Transverse colon (tissue), 4 donors: ENCODE data around the gene UBE2J2. TPM values are rescaled to one million over a fixed set of nuclear protein-coding genes. Genes with fewer than 3 reads are reported as not detected.

Experiments
- DNase-seq: peaks from one replicate; pipeline ENCODE4 v3.0.0-alpha.2; 2019
- H3K27ac ChIP-seq, 4 donors: fragments of 200-600 bp; sonication (generic); 2 replicates each; pipeline ENCODE4 v1.5.1; 2016 to 2018; ENCODE audit warnings: inconsistent platforms in 4 of 4
- H3K27me3 ChIP-seq: fragments of 200-600 bp; sonication (generic); 2 replicates; pipeline ENCODE4 v1.5.1; 2017; ENCODE audit warnings: inconsistent platforms
- H3K36me3 ChIP-seq, 4 donors: fragments of 200-600 bp; sonication (generic); 2 replicates each; pipeline ENCODE4 v1.5.1; 2017 to 2019; ENCODE audit warnings: inconsistent platforms in 4 of 4
- H3K4me1 ChIP-seq, 4 donors: fragments of 200-600 bp; sonication (generic); 2 replicates each; pipeline ENCODE4 v1.5.1; 2017 to 2020; ENCODE audit warnings: inconsistent platforms in 4 of 4
- H3K4me3 ChIP-seq, 4 donors: fragments of 200-600 bp; sonication (generic); 1 replicate in 1 of 4; 2 replicates in 3 of 4; pipeline versions ENCODE4 v1.5.1 to v1.6.1; 2017 to 2019; ENCODE audit warnings: inconsistent platforms in 4 of 4
- H3K9me3 ChIP-seq, 2 donors: fragments of 200-600 bp; sonication (generic); 2 replicates each; pipeline ENCODE4 v1.5.1; 2017 to 2019; ENCODE audit warnings: inconsistent platforms in 2 of 2
- EP300 ChIP-seq: sonication (generic); formaldehyde crosslinking; IDR thresholded peaks from one replicate; pipeline ENCODE4 v1.6.1; 2017; ENCODE audit warnings: antibody characterized with exemption, low read depth
- POLR2A ChIP-seq: fragments of 450-650 bp; IDR thresholded peaks from one replicate; pipeline ENCODE4 v1.6.1; 2016; ENCODE audit warnings: antibody characterized with exemption, mild to moderate bottlenecking, moderate library complexity
- POLR2AphosphoS5 ChIP-seq, 3 donors: sonication (generic); formaldehyde crosslinking; IDR thresholded peaks; one replicate each; pipeline ENCODE4 v1.6.1; 2016; ENCODE audit warnings: antibody characterized with exemption in 3 of 3
- WGBS, 2 donors: methylation state at CpG; one replicate each; pipeline ENCODE4 v1.1.5; 2018; ENCODE audit warnings: low coverage in 1 of 2; 5-methylcytosine and 5-hydroxymethylcytosine counted together
- in situ Hi-C, 4 donors: fragments of 200-750 bp; cut with MboI; loops; one replicate each; pipeline versions ENCODE4 v1.15.0 to v1.15.1; 2017; ENCODE audit warnings: low sequenced_read_pairs in 3 of 4, low pct_ligation_motif_present in 1 of 4, low pct_unique_long_range_greater_than_20kb in 1 of 4
- intact Hi-C: fragments of 100-400 bp; cut with DNase I; formaldehyde crosslinking; loops from one replicate; pipeline ENCODE4 v1.15.1; 2023; ENCODE audit warnings: low total_unique reads
- total RNA-seq, 4 donors: library from RNA; depleted of rRNA; stranded (reverse); fragments of >200 nt; gene quantifications; one replicate each; pipeline ENCODE4 v1.1.0, GENCODE V29; 2016
- TF ChIP-seq, protein P1 (sequence below), 5 experiments: fragments of 200-600 bp in 3 of 5; fragments of 450-650 bp in 2 of 5; sonication (generic) in 3 of 5; IDR thresholded peaks; 1 replicate in 2 of 5; 2 replicates in 3 of 5; pipeline ENCODE4 v1.5.1; 2016 to 2017; ENCODE audit warnings: antibody characterized with exemption in 5 of 5, inconsistent platforms in 3 of 5, mild to moderate bottlenecking in 2 of 5, moderate library complexity in 1 of 5

UBE2J2 gene
- total RNA-seq, 4 donors from 2014 or later = 49.6 to 110 (median 59.1) TPM

DNA sequence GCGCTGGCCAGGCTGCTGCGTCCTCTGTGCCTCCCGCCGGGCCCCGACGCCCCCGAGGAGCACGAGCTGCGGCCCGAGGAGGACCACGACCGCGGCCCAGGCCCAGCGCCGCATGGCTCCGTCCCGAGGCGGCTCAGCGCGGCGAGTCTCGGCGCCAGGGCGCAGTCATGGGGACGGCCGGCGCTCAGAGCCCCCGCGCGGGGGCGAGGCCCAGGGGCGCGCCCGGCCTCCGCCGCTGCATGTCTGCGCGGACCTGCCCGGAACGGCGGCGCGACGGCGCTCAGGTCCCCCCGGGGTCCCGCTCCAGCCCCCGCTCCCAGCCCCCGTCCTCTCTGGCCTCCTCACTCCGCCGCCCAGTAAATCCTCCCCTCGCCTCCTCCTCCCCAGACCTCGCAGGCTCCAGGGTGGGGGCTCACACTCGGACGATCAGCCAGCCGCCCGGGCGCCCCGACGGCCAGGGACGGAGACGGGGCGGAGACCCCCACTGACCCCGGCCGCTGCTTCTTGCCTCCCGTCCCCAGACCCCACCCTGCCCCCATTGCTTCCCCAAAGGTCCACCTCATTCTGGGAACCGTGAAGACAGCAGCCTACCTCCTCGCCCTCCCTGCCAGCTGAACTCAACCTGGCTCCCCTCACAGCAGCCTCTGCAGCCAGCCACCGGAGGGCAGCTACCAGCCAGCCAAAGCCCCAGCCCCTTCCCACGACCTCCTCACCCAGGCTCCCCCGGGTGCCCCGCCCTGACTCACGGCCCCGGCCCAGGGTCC is 26.9 kb downstream of the UBE2J2 start, which contains the start of gene C1QTNF12:
TSS of gene C1QTNF12 (minus strand) at position 146 of the 764 bp plus-strand sequence. CDS start at position 114, 32 bp downstream.
- Histone ChIP-seq H3K27ac (no peak within 1 kb of the TSS), H3K4me1 (peaks cover 6 to 23% (median 11%) of the 10 kb centered on the region in 4 donors), H3K4me3 (no peak within 1 kb of the TSS), H3K27me3 (peaks cover 32% of the 10 kb centered on the region), H3K9me3 (no peaks in the 10 kb centered on the region), H3K36me3 (no peaks in the 10 kb centered on the region)
- 7% methylated on average over 45 of the region's 74 CpGs; no CpG with 5 or more reads in 1 of the 2 donors for WGBS, 2 donors
- intact Hi-C loops (no loop called here), in situ Hi-C loops (no loop called here)
- TF ChIP-seq POLR2AphosphoS5 (IDR thresholded peaks at IDR 0.05) (no peak), EP300 (no peak), POLR2A (no peak)
- TF ChIP-seq, protein P1, sequence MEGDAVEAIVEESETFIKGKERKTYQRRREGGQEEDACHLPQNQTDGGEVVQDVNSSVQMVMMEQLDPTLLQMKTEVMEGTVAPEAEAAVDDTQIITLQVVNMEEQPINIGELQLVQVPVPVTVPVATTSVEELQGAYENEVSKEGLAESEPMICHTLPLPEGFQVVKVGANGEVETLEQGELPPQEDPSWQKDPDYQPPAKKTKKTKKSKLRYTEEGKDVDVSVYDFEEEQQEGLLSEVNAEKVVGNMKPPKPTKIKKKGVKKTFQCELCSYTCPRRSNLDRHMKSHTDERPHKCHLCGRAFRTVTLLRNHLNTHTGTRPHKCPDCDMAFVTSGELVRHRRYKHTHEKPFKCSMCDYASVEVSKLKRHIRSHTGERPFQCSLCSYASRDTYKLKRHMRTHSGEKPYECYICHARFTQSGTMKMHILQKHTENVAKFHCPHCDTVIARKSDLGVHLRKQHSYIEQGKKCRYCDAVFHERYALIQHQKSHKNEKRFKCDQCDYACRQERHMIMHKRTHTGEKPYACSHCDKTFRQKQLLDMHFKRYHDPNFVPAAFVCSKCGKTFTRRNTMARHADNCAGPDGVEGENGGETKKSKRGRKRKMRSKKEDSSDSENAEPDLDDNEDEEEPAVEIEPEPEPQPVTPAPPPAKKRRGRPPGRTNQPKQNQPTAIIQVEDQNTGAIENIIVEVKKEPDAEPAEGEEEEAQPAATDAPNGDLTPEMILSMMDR (IDR thresholded peaks at IDR 0.05) = no peak
- DNase-seq = no peak

DNA sequence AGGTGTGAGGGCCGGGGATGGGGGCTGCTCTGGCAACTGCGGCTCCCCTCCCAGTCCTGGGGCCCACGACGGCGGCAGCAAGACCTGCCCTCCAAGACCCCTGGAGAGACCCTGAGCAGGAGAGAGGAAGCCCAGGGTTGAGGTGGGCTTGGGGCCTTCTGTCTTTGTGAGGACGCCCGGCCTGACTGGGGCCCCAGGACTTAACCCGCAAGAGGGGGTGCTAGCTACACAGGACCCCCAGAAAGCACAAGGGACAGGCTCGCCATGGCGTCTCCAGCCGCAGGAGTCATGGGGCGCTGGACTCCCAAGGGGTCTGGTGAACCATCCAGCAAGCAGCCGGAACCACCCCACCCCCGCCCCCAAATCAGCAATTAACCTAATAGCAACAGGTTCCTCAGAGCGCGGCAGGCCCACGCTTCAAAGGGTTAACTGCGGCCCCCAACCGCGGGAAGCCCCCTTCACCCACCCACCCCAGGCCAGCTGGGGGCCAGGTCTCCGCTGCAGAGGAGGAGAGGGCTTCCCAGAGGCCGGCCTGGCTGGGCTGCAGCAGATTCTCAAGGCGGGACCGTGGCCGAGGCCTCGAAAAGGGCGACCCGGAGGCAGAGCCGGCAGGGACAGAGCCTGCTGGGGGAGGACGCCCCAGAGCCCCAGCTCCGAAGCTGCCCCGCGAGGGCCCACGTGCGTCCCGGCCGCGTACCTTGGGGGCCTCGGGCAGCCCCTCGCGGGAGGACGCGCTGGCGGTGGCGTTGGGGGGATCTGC is 27.7 kb downstream of the UBE2J2 start:
- Histone ChIP-seq H3K36me3 (no peaks in the 10 kb centered on the region), H3K27me3 (peaks cover 37% of the 10 kb centered on the region), H3K4me1 (peaks cover 6 to 23% (median 11%) of the 10 kb centered on the region in 4 donors), H3K9me3 (no peaks in the 10 kb centered on the region), H3K4me3 (no peak overlapping the region), H3K27ac (no peak overlapping the region)
- no peak for DNase-seq
- 43% methylated on average over 22 of the region's 45 CpGs; no CpG with 5 or more reads in 1 of the 2 donors for WGBS, 2 donors
- intact Hi-C loops (no loop called here), in situ Hi-C loops (no loop called here)
- no peak for TF ChIP-seq POLR2AphosphoS5 (IDR thresholded peaks at IDR 0.05)
- no peak for TF ChIP-seq POLR2A
- TF ChIP-seq, protein P1 (IDR thresholded peaks at IDR 0.05) = no peak
- no peak for TF ChIP-seq EP300

DNA sequence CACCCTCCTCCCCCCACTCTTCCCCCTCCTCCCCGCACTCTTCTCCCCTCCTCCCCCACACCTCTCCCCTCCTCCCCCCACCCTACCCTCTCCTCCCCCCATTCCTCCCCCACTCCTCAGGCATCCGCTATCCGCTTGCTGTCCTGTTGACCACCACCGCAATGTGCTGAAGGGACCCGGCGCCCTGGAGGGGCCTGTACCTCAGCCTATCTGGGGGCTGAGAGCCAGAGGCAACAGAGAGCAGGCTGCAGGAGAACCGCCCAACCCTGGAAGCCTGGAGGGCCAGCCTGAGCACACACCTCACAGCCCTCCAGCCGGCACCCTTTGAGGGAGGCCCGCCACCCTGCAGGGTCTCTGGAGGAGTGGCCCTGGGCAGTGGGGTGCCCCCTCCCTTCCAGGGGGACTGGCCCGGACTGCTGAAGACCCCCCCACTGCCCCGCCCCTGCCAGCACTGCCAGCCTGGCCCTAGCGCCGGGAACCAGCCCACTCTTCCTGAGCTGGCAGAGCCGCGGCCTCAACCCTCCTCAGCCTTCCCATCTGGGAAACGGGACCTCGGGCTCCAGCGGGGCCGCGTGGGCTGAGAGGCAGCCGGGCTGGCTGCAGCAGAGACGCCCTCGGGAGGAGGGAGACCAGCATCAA is 28.4 kb downstream of the UBE2J2 start:
- Histone ChIP-seq H3K36me3 (no peaks in the 10 kb centered on the region), H3K4me3 (no peak overlapping the region), H3K27me3 (peaks cover 41% of the 10 kb centered on the region), H3K27ac (no peak overlapping the region), H3K4me1 (peaks cover 6 to 19% (median 11%) of the 10 kb centered on the region in 4 donors), H3K9me3 (no peaks in the 10 kb centered on the region)
- in situ Hi-C loops = no loop called here
- WGBS, 2 donors = 66% methylated on average over 13 of the region's 23 CpGs; no CpG with 5 or more reads in 1 of the 2 donors
- no peak for TF ChIP-seq EP300
- TF ChIP-seq POLR2A = no peak
- TF ChIP-seq, protein P1 (IDR thresholded peaks at IDR 0.05) = no peak
- DNase-seq = no peak
- intact Hi-C loops = no loop called here
